OCI-LY3 (cell line): ENCODE data around the gene CCDC70.

ENCODE experiments used
- H2AFZ ChIP-seq: fragments of 200-600, 300-600 bp; shearing (Covaris generic); 2 replicates; pipeline ENCODE4 v1.6.0; 2014; ENCODE audit warnings: antibody characterized with exemption, low read depth, low read length
- H3K27ac ChIP-seq: fragments of 200-600, 300-600 bp; sonication (generic); 2 replicates; pipeline ENCODE4 v1.5.1; 2014; ENCODE audit warnings: mild to moderate bottlenecking, low read length, moderate library complexity, mixed read lengths
- H3K27me3 ChIP-seq: fragments of 200-600, 300-600 bp; sonication (generic); 2 replicates; pipeline ENCODE4 v1.6.1; 2014; ENCODE audit warnings: low read depth, low read length, mixed read lengths
- H3K36me3 ChIP-seq: fragments of 200-600, 300-600 bp; sonication (generic); replicated peaks from 2 replicates; pipeline ENCODE3; 2014; ENCODE audit warnings: low read depth, low read length, mixed read lengths
- H3K4me1 ChIP-seq: fragments of 300-600, 200-600 bp; sonication (generic); 2 replicates; pipeline ENCODE4 v1.6.1; 2014; ENCODE audit warnings: low read length, mixed read lengths
- H3K4me2 ChIP-seq: fragments of 200-600, 300-600 bp; sonication (generic); 2 replicates; pipeline ENCODE4 v1.6.1; 2014; ENCODE audit warnings: low read length, mixed read lengths
- H3K4me3 ChIP-seq: fragments of 300-600, 200-600 bp; sonication (generic); 2 replicates; pipeline ENCODE4 v1.5.1; 2014; ENCODE audit warnings: antibody characterized with exemption, mild to moderate bottlenecking, low read length, moderate library complexity
- H3K79me2 ChIP-seq: fragments of 300-600, 200-600 bp; shearing (Covaris generic); 2 replicates; pipeline ENCODE4 v1.6.1; 2014; ENCODE audit warnings: mild to moderate bottlenecking, low read length, mixed read lengths
- H3K9ac ChIP-seq: fragments of 300-600, 200-600 bp; shearing (Covaris generic); 2 replicates; pipeline ENCODE4 v1.6.0; 2014; ENCODE audit warnings: mild to moderate bottlenecking, low read length, moderate library complexity
- H3K9me3 ChIP-seq: fragments of 200-600, 300-600 bp; shearing (Covaris generic); 2 replicates; pipeline ENCODE4 v1.6.1; 2014; ENCODE audit warnings: low read length, mixed read lengths; ENCODE audit not compliant: insufficient read depth
- H4K20me1 ChIP-seq: fragments of 200-600, 300-600 bp; sonication (generic); 2 replicates; pipeline ENCODE4 v1.6.1; 2016; ENCODE audit warnings: low read length, mixed read lengths; ENCODE audit not compliant: insufficient read depth
- EZH2phosphoT487 ChIP-seq: fragments of 200-600 bp; shearing (Covaris generic); IDR thresholded peaks from 2 replicates; pipeline ENCODE4 v1.6.1; 2018; ENCODE audit warnings: antibody characterized with exemption, mixed run types, low read depth
- TF ChIP-seq, protein P1 (sequence below): fragments of 200-600, 300-600 bp; sonication (generic); IDR thresholded peaks from 2 replicates; pipeline ENCODE4 v1.5.1; 2014; ENCODE audit warnings: antibody characterized with exemption, low read length, low read depth

The CCDC70 gene

DNA sequence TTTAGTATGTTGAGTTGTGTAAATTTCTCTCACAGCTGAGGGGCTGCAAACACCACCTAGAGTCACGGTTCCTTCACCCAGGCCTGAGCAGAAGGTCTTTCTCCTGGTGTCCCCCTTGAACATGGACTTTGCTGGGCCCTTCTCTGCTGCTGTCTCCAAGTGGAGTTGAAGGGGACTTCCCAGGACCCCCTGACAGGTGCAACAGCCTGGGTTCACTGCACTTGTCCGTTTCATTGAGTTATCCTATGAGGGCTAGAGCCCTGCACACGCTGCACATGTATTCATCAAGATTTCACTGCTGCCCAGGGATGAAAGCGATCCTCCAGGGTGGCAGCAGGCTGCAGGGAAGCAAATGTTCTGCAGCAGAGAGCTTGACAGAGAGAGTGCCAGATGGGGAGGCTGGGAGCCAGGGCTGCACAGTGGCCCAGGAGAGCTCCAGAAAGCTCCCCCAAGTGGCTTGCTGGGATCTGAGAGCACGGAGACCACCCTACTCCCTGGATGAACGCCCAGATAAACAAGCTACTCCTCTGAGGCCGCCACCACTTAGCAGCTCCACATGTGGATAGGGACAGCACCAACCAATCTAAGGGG lies 27.1 kb upstream of the CCDC70 start:
- H4K20me1 ChIP-seq: no peaks in the 10 kb centered on the region
- H3K9ac ChIP-seq: no peak overlapping the region
- H3K27me3 ChIP-seq: peaks cover 10% of the 10 kb centered on the region
- no peaks in the 10 kb centered on the region for H3K36me3 ChIP-seq
- TF ChIP-seq, protein P1, sequence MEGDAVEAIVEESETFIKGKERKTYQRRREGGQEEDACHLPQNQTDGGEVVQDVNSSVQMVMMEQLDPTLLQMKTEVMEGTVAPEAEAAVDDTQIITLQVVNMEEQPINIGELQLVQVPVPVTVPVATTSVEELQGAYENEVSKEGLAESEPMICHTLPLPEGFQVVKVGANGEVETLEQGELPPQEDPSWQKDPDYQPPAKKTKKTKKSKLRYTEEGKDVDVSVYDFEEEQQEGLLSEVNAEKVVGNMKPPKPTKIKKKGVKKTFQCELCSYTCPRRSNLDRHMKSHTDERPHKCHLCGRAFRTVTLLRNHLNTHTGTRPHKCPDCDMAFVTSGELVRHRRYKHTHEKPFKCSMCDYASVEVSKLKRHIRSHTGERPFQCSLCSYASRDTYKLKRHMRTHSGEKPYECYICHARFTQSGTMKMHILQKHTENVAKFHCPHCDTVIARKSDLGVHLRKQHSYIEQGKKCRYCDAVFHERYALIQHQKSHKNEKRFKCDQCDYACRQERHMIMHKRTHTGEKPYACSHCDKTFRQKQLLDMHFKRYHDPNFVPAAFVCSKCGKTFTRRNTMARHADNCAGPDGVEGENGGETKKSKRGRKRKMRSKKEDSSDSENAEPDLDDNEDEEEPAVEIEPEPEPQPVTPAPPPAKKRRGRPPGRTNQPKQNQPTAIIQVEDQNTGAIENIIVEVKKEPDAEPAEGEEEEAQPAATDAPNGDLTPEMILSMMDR: no peak
- TF ChIP-seq EZH2phosphoT487: no peak
- no peak overlapping the region for H3K4me3 ChIP-seq
- H3K4me2 ChIP-seq: no peak overlapping the region
- no peak overlapping the region for H3K27ac ChIP-seq
- no peaks in the 10 kb centered on the region for H3K9me3 ChIP-seq
- H2AFZ ChIP-seq: no peak overlapping the region
- H3K79me2 ChIP-seq: no peaks in the 10 kb centered on the region
- peaks cover 24% of the 10 kb centered on the region for H3K4me1 ChIP-seq

DNA sequence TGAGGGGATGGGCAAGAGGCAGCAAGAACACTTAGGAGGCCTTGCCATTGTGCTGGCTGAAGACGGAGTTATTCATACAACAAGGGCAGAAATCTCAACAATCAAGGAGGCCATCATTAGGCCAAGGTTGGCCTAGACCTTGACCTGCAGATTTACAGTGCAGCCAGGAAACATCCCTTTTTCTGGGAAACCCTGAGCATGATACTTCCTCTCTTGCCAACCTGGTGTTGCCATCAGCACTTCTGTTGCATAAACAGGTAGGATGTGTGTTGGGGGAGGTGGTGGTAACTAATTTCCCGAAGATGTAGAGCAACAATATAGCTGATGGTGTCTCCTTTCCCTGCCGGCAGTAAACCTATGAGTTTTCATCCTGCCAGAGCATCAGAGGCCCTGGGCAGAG lies 24.8 kb upstream of the CCDC70 start:
- H3K79me2 ChIP-seq: no peaks in the 10 kb centered on the region
- no peak overlapping the region for H3K4me3 ChIP-seq
- no peak overlapping the region for H3K9ac ChIP-seq
- no peak overlapping the region for H2AFZ ChIP-seq
- no peaks in the 10 kb centered on the region for H4K20me1 ChIP-seq
- H3K36me3 ChIP-seq: no peaks in the 10 kb centered on the region
- no peak for TF ChIP-seq EZH2phosphoT487
- TF ChIP-seq, protein P1: no peak
- H3K27me3 ChIP-seq: peaks cover 13% of the 10 kb centered on the region
- peaks cover 14% of the 10 kb centered on the region for H3K4me1 ChIP-seq
- no peak overlapping the region for H3K4me2 ChIP-seq
- H3K27ac ChIP-seq: no peak overlapping the region
- no peaks in the 10 kb centered on the region for H3K9me3 ChIP-seq

DNA sequence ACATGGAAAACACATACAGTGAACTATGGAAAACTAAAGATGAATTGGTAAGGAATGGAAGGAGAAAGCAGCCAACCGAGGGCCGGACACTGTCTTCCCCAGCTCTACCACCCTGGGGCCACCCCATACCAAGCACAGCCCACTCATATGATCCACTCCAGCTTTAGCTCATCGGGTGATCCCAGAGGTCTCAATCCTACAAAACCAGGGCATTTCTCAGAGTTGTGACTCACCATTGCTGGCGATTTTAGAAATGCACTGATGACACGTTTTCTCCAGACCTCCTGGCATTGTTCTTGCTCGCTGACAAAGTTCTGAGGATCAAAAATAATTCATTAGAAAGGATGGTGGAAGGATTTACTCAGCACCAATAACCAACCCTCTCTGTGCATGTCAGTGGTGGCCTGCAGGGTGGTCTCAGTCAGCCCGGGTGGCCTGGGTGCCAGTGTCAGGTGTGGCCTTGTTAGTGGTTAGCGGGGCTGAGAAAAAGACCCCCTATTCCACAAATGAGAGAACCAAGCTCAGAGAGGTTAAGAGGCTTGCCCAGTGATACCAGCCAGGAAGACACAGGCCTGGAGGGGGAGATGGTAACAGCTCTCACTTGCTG lies 23.4 kb upstream of the CCDC70 start:
- H3K4me3 ChIP-seq: no peak overlapping the region
- no peaks in the 10 kb centered on the region for H3K79me2 ChIP-seq
- TF ChIP-seq, protein P1: no peak
- TF ChIP-seq EZH2phosphoT487: no peak
- H3K9me3 ChIP-seq: no peaks in the 10 kb centered on the region
- no peaks in the 10 kb centered on the region for H3K36me3 ChIP-seq
- no peaks in the 10 kb centered on the region for H4K20me1 ChIP-seq
- H3K9ac ChIP-seq: no peak overlapping the region
- H3K4me1 ChIP-seq: peaks cover 1% of the 10 kb centered on the region; the same call in 1 of the 2 replicates
- no peak overlapping the region for H3K4me2 ChIP-seq
- H3K27ac ChIP-seq: no peak overlapping the region
- peaks cover 16% of the 10 kb centered on the region for H3K27me3 ChIP-seq
- H2AFZ ChIP-seq: no peak overlapping the region

DNA sequence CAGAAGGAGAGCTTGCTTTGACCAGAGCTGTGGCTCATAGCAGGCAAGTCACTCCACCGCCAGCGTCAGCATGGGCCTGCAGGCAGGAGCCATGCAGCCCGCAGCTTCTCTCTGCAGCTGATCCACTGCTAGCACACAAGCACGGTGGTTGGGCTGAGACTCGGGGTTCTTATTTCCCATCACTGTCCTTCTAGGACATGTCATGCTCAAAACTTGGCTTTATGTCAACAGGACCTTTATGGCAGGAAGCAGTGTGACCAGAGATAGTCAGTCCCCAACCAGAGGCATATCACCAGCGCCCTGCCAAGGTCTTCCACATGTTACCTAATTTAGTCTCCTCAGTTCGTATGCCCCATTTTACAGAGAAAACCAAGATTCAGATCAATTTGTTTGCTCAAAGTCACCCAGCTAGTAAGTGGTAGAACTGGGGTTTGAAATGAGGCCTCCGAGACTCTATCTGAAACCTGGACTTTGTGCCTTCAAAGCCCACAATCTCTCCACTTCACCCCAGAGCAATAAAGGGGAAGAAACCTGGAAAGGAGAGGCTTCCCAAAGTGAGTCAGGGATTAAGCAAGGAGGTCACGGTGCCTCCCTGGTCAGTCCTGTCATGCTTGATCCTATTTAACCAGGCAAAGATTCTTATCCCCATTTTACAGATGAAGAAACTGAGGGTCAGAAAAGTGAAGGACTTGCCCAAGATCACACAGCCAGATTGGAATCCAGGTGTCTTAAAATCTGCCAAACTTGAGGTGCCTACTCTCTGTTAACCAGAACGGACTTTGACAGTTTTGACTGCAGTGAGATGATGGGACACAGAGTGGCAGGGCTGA lies 21.8 kb upstream of the CCDC70 start:
- Histone ChIP-seq H4K20me1 (no peaks in the 10 kb centered on the region), H2AFZ (no peak overlapping the region), H3K79me2 (no peaks in the 10 kb centered on the region), H3K4me3 (no peak overlapping the region), H3K4me2 (no peak overlapping the region), H3K4me1 (peaks cover 7% of the 10 kb centered on the region), H3K36me3 (no peaks in the 10 kb centered on the region), H3K9me3 (no peaks in the 10 kb centered on the region), H3K27ac (no peak overlapping the region), H3K9ac (no peak overlapping the region), H3K27me3 (peaks cover 22% of the 10 kb centered on the region)
- TF ChIP-seq EZH2phosphoT487: no peak
- TF ChIP-seq, protein P1: no peak
